Lower leg skin (tissue), 3 donors: ENCODE measurements around the gene PHETA2.

ENCODE experiments used
- CTCF ChIP-seq, 3 donors: fragments of 450-650 bp; IDR thresholded peaks; one replicate each; pipeline ENCODE4 v1.5.1; 2016; ENCODE audit warnings: antibody characterized with exemption in 3 of 3, mild to moderate bottlenecking in 3 of 3, moderate library complexity in 2 of 3
- POLR2A ChIP-seq, 2 donors: fragments of 450-650 bp; IDR thresholded peaks; one replicate each; pipeline ENCODE4 v1.6.1; 2016 to 2017; ENCODE audit warnings: antibody characterized with exemption in 2 of 2, mild to moderate bottlenecking in 1 of 2, moderate library complexity in 1 of 2

GRCh38 chr22:42127606-42128005 is 53.6 kb downstream of the PHETA2 start:
- no peak for TF ChIP-seq CTCF (IDR thresholded peaks at IDR 0.05)
- no peak for TF ChIP-seq POLR2A (IDR thresholded peaks at IDR 0.05)
